ENCODE data around the gene KRTAP12-4.
"Not testable (repeated sequence)": the region's sequence is repeated elsewhere in the genome, so short reads cannot be mapped to it uniquely, and the experiment has no call there.

The KRTAP12-4 gene

DNA sequence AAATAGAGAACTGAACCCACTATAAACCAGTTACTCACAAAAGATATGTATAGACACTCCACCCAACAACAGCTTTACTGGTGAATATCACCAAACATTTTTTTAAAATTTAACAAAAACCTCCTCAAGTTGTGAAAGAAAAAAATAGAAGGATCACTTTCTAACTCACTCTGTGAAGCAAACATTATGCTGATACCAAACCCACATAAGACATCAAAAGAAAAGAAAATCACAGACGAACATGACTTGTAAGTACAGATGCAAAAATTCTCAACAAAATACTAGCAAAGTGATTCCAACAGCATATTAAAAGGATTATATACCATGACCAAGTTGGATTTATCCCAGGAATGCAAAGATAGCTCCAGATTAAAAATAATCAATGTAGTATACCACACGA, 37.2 kb upstream of the KRTAP12-4 start:
- DNase-seq = no peak
- in situ Hi-C loops (cut with MboI; ENCODE audit: low pct_unique_long_range_greater_than_20kb, low sequenced_read_pairs) = no loop called here

DNA sequence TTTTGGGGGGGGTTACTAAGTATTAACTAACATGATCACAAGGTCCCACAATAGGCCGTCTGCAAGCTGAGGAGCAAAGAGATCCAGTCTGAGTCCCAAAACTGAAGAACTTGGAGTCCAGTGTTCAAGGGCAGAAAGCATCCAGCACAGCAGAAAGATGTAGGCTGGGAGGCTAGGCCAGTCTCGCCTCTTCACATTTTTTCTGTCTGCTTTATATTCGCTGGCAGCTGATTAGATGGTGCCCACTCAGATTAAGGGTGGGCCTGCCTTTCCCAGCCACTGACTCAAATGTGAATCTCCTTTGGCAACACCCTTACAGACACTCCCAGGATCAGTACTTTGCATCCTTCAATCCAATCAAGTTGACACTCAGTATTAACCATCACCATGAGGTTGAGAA, 35.3 kb upstream of the KRTAP12-4 start:
- DNase-seq; in situ Hi-C loops (cut with MboI; ENCODE audit: low pct_unique_long_range_greater_than_20kb, low sequenced_read_pairs): not testable (repeated sequence)

DNA sequence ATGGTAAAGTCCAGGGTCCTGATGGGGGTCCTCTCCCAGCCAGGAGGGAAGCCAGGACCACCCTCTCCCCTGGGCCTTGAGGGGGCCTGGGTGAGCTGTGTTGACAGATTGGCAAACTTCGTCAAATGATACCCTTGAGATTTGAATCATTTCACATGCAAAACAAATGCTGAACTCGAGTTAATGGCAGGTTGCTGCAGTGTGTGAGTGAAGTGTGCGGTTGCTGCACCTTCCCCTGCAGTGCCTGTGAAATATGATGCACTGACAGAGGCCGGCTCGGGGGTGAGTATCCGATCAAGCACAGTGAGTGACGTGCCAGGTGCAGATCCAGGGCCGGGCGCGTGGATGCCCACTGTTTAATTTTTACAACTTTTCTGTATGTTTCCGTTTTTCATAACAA, 33.2 kb upstream of the KRTAP12-4 start:
- no peak for DNase-seq
- in situ Hi-C loops (cut with MboI; ENCODE audit: low pct_unique_long_range_greater_than_20kb, low sequenced_read_pairs) = no loop called here

DNA sequence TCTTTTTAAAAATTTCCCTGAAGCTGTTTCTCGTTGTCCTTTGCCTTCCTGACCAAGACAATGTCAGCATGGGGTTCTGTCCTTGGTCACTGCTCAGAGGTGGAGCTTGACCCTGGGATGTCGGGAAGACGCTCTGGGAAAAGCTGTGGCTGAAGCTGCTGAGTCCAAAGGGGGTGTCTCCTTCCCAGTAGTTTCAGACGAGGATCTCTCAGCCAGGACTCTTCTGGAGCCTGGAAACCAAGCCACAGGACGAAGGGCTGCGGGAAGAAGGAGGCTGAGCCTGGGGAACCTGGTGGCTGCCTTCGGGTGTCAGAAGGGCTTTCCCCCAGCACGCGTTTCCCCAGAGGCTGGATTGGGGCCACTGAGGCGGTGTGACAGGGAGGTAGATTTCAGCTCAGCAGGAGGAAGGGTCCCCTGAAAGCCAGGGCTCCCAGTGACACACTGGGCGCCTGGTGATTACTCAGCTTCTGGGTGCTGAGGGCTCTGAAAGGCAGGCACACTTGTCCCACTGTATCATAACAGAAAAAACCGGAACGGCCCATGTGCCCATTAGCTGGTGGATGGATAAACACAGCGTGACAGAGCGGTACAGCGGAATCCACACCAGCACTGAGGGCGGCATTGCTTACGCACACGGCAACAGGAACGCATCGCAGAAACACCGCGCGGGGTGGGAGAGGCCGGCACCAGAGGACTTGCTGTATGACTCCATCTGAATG, 32.5 kb upstream of the KRTAP12-4 start:
- in situ Hi-C loops (cut with MboI; ENCODE audit: low pct_unique_long_range_greater_than_20kb, low sequenced_read_pairs) = no loop called here
- DNase-seq = no peak

DNA sequence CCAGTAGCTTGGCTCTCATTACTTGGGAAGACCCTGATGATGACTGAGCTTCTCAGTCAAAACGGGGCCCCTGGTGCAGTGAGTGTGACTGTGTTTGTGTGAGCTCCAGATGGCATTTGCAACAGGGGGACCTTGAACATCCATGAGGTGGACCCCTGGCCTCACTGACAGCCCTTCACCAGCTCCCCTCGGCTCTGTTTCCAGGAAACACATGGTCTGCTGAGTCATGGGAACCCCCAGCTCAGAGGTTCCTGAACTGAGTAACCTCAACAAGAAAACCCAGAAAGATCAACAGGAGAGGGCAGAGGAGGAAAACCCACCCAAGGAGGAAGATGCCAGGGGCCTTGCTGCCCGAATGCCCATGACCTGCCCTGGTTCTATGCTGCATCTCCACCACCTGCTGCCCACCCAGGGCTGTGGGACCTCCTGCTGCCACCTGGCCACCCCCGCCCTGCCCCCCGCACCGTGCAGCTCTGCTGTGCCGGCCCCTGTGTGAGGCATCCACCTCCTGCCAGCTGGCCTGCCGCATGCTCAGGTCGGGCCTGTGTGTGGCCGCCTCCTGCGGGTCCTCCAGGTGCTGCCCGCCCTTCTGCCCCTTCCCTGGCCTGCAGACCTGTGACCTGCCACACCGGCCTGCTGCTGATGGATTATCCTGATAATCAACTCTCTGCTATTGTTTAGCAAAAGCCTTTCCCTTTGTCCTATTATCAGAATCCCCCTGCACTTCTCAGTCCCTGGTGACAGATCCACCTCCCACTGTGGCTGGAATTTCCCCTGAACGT, 31.7 kb upstream of the KRTAP12-4 start:
- in situ Hi-C loops (cut with MboI; ENCODE audit: low pct_unique_long_range_greater_than_20kb, low sequenced_read_pairs) = no loop called here
- no peak for DNase-seq

DNA sequence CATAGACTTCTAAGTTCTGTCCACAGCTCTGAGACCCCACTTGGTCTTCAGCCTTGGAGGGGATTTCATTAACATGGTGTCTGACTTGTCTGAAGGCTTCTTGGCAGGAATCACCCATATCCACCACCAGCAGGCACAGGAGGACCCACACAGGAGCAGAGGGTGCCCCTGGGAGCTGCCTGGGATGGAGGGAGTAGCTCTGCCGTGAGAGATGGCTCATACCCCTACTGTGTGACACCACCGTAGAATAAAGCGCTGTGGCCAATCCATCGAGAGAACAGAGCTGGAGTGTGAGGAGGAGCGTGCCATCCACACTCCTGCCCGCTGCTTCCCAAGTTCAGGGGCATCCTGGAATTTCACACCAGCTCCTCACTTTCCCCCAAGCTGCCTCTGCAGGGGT, 30.6 kb upstream of the KRTAP12-4 start:
- in situ Hi-C loops (cut with MboI; ENCODE audit: low pct_unique_long_range_greater_than_20kb, low sequenced_read_pairs); DNase-seq: not testable (repeated sequence)

DNA sequence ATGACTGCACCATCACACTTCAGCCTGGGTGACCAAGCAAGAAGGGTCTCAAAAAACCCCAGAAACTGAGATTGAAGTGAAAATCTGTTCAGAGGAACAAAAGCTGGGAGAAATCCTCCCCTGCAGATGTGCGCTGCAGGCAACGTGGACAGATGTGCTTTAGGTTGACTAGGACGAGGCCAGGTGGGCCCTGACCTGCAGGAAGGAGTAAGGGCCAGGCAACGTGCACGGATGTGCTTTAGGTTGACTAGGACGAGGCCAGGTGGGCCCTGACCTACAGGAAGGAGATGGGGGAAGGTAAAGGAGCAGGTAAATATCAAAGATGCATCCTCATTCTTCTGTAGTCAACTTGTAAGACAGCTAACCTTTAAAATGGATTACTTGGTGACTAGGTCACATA, 30.0 kb upstream of the KRTAP12-4 start:
- DNase-seq = no peak
- in situ Hi-C loops (cut with MboI; ENCODE audit: low pct_unique_long_range_greater_than_20kb, low sequenced_read_pairs) = no loop called here

DNA sequence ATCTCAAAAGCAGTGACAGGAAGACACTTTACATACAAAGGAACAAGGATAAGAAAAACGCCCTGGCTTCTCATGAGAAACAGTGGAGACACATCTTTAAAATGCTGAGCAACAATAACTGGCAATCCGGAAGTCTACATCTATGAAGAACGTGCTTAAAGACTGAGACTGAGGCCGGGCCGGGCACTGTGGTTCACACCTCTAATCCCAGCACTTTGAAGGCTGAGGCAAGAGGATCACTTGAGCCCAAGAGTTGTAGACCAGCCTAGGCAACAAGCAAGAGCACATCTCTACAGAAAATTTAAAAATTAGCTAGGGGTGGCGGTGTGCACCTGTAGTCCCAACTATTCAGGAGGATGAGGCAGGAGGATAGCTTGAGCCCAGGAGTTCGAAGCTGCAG, 29.6 kb upstream of the KRTAP12-4 start:
- no peak for DNase-seq
- in situ Hi-C loops (cut with MboI; ENCODE audit: low pct_unique_long_range_greater_than_20kb, low sequenced_read_pairs) = no loop called here

DNA sequence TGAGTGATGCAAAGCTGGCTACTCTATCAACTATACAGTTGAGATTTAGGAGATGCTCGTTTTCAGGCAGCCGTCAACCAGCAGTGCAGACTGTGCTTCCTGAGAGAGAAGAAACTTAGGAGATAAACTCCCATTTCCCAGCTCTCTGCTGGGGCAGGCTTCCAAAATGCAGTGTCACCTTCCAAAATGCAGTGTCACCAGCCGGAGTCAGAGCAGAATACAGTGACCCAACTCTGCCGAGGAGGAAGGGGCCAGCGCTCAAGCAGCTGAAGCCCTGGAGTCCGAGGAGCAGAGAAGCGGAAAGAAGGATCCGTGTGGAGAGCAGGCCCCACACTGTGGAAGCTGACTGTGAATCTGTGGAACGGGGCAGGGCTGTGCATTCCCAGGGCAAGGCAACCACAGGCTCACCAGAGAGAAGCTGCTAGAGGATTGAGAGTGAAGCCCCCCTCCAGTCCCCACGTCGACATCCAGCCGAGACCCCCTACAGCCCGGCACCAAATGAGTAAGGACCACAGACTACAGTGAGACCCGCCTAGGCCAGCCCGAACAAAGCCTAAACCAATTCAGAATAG, 28.2 kb upstream of the KRTAP12-4 start:
- DNase-seq = no peak
- in situ Hi-C loops (cut with MboI; ENCODE audit: low pct_unique_long_range_greater_than_20kb, low sequenced_read_pairs) = no loop called here

DNA sequence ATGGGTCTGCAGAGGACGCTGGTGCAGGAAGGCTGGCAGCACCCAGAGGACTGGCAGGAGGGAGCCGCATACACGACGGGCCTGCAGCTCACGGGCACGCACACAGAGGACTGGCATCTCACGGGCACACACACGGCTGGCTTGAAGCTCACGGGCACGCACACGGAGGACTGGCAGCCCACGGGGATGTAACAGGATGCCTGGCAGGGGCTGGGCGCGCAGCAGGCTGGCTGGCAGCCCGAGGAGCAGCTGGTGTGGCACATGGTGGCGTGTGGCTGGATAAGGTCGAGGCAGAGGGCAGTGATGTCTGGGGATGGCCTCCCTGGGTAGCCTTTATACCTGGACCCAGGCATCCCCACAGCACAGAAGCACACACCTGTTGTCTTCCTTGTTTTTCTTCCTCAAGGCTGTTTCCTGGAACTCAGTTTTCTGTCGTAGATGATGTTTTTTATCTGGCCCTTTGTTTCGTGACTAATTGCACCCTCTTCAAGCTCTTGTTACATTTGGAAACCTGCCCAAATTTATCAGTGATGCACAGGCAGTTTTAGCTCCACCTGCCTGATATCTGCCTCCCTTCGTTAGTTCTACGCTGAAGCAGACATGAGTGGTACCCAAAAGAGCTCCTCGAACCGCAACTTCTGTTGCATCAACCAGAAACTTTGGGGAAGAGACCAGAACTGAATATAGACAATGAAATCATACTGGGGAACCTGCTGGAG, 27.6 kb upstream of the KRTAP12-4 start, which contains the start of gene KRTAP12-1:
Gene KRTAP12-1 (minus strand): TSS at position 303 of the 719 bp plus-strand sequence. CDS start 40 bp downstream, at position 263.
- in situ Hi-C loops (cut with MboI; ENCODE audit: low pct_unique_long_range_greater_than_20kb, low sequenced_read_pairs) = no loop called here
- no peak for DNase-seq

DNA sequence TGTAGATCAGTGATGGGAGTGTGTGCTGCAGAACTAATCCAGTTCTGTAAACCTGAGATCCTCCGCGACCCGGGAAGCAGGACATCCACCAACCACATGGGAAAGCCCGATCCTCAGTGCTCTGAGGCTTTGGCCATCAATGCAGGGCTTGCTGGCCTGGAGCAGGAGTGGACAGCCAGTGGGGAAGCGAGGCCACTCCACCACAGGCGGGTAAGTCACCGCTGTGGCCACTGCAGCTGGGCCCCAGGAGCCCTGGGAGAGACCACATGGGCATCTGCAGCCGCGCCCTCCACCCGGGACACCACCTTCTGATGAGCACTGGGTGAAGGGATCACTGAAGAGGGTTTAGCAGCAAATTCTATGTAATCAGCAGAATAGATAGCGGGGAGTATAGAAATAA, 26.7 kb upstream of the KRTAP12-4 start:
- no peak for DNase-seq
- in situ Hi-C loops (cut with MboI; ENCODE audit: low pct_unique_long_range_greater_than_20kb, low sequenced_read_pairs) = no loop called here

DNA sequence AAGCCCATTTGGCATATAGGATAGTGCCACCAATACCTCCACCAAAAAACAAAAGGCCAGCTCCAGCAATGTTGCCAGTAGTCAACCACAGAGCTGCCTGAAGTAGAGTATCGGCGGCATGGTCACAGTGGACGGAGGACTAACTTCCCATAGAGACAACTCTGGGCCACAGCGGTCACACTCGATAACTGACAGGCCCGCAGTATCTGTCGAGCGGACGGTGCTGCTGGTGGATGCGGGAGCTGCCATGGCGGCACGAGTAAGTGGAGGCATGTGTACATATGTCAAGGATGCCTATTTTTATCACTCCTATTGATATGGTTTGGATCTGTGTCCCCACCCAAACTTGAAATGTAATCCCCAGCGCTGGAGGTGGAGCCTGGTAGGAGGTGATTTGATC, 23.4 kb upstream of the KRTAP12-4 start:
- no peak for DNase-seq
- in situ Hi-C loops (cut with MboI; ENCODE audit: low pct_unique_long_range_greater_than_20kb, low sequenced_read_pairs) = no loop called here

DNA sequence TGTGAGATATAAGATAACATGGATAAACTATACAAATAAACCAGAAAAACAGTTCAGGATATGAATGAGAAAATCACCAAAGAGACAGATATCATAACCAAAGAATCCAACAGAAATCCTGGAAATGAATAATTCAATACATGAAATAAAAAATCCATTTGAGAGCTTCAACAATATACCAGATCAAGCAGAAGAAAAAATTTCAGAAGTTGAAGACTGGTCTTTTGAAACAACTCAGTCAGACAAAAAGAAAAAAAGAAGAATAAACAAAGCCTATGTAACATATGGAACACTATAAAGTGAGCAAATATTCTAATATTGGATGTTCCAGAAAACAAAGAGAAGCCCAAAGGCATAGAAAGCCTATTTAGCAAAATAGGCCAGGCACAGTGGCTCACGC, 17.5 kb upstream of the KRTAP12-4 start:
- in situ Hi-C loops (cut with MboI; ENCODE audit: low pct_unique_long_range_greater_than_20kb, low sequenced_read_pairs) = no loop called here
- peak; percentile 7 for DNase-seq

DNA sequence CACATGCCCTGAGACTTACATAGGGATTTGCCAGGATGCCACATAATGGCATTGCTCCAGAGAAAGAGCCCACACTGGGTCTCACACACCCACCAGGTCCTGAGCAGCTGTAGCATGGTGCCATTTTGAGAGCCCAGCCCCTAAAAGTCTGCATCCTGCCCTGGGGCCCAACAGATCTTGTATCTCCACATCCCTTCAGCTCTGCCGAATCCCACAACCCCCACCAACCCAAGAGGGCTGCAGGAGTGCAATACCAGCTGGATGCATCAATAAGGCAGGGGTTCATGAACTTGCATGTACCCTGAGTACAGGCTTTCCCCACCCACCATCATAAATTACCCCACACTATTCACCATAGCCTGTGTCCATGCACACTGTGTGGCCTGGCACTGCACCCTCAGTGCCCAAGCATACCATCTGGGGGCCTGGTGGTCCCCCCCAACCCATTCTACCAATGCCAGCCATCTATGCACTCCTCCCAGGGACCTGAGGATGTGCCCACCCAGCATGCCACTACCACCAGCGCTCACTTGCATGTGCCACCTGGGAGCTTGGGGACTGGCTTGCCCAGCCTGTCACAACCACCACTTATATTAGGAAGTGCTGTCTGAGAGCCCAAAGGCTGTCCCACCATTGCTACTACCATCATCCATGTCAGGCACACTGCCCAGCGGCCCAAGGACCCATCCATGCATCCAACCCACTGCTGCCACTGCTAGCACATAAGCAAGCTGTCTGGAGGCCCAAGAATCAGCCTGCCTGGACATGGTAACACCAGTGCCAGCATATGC, 16.4 kb upstream of the KRTAP12-4 start:
- DNase-seq = no peak
- in situ Hi-C loops (cut with MboI; ENCODE audit: low pct_unique_long_range_greater_than_20kb, low sequenced_read_pairs) = no loop called here

DNA sequence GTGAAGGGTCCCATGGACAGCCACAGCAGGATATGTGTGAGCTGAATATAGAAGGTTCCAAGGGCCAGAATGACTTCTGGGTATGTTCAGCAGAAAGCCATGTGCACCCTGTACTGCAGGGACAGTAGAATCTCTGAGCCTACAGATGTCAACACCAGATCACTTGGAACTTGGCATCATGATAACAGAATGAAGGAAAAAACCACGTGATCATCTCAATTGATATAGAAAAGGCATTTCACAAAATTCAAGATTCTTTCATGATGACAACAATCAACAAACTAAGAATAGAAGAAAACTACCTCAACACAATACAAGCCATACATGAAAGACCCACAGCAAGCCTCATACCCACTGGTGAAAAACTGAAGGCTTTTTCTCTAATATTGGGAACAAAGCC, 13.2 kb upstream of the KRTAP12-4 start:
- DNase-seq = no peak
- in situ Hi-C loops (cut with MboI; ENCODE audit: low pct_unique_long_range_greater_than_20kb, low sequenced_read_pairs) = no loop called here

DNA sequence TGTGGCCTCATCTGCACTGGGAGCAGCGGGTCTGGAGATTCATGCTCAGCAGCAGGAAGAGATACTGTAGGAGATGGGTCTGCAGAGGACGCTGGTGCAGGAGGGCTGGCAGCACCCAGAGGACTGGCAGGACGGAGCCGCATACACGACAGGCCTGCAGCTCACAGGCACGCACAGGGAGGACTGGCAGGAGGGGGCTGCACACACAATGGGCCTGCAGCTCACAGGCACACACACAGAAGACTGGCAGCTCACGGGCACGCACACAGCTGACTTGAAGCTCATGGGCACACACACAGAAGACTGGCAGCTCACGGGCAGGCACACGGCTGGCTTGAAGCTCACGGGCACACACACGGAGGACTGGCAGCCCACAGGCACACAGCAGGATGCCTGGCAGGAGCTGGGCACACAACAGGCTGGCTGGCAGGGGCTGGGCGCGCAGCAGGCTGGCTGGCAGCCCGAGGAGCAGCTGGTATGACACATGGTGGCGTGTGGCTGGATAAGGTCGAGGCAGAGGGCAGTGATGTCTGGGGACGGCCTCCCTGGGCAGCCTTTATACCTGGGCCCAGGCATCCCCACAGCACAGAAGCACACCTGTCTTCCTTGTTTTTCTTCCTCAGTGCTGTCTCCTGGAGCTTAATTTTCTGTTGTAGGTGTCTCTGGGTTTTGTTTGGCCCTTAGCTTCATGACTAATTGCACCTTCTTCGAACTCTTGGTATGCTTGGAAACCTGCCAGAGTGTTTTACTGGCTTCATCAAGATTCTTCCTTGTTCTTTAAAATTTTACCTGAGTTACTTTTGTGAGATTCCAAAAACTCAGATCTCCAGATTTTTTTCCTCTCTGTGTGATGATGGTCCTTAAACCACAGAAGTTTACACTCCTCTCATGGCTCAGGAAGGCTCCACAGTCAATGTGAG, 12.2 kb upstream of the KRTAP12-4 start, which contains the start of gene KRTAP12-2:
Gene KRTAP12-2 (minus strand): TSS at position 527 of the 920 bp plus-strand sequence. CDS start 41 bp downstream, at position 486.
- in situ Hi-C loops (cut with MboI; ENCODE audit: low pct_unique_long_range_greater_than_20kb, low sequenced_read_pairs) = no loop called here
- DNase-seq = no peak

DNA sequence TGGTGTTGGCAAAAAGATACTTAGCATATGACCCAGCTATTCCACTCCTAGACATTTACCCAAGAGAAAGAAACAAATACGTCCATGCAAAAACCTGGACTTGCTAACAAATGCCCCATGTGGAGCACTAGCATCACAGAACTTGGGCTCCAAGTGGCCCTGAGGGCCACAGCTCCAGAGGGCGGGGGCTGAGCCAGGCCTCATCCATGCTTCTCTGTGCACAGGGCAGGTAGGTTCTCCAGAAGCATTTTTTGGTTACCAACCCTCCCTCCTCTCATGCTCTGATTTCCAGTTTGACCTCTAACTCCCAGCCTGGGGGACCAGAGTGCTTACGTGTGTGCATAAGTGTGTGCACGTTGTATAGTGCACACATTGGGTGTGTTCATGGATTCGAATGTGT, 10.2 kb upstream of the KRTAP12-4 start:
- DNase-seq = no peak
- in situ Hi-C loops (cut with MboI; ENCODE audit: low pct_unique_long_range_greater_than_20kb, low sequenced_read_pairs) = no loop called here

DNA sequence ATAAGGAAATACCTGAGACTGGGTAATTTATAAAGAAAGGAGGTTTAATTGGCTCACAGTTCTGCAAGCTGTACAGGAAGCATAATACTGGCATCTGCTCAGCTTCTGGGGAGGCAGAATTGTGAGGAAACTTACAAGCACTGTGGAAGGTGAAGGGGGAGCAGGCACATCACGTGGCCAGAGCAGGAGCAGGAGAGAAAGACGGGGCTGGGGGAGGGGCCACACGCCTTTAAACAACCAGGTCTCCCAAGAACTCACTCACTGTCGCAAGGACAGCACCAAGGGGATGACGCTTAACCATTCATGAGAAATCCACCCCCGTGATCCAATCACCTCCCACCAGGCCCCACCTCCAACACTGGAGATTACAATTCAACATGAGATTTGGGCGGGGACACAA, 7.1 kb upstream of the KRTAP12-4 start:
- in situ Hi-C loops (cut with MboI; ENCODE audit: low pct_unique_long_range_greater_than_20kb, low sequenced_read_pairs); DNase-seq: not testable (repeated sequence)
